HUES64 (cell line): ENCODE data around the gene GDI1.

Experiments
- H3K27ac ChIP-seq: 2 replicates; pipeline ENCODE4 v1.7.0; 2013; ENCODE audit warnings: low read depth, low read length, inconsistent platforms
- H3K27me3 ChIP-seq: 2 replicates; pipeline ENCODE4 v1.6.1; 2013; ENCODE audit warnings: mild to moderate bottlenecking, low read length; ENCODE audit not compliant: insufficient read depth
- H3K36me3 ChIP-seq: 2 replicates; pipeline ENCODE4 v1.6.1; 2013; ENCODE audit warnings: mild to moderate bottlenecking, low read length; ENCODE audit not compliant: insufficient read depth
- H3K4me1 ChIP-seq: 2 replicates; pipeline ENCODE4 v1.6.1; 2013; ENCODE audit warnings: mild to moderate bottlenecking, low read length, moderate library complexity; ENCODE audit not compliant: insufficient read depth
- H3K4me3 ChIP-seq: 2 replicates; pipeline ENCODE4 v1.5.1; 2013; ENCODE audit warnings: mild to moderate bottlenecking, low read length, moderate library complexity
- H3K9ac ChIP-seq: 2 replicates; pipeline ENCODE4 v1.6.1; 2013; ENCODE audit warnings: mild to moderate bottlenecking, low read depth, low read length
- H3K9me3 ChIP-seq: 2 replicates; pipeline ENCODE4 v1.6.1; 2013; ENCODE audit warnings: low read depth, low read length; ENCODE audit not compliant: insufficient read depth
- WGBS: fragments of 150-250, 120-280 bp; methylation state at CpG from one replicate; pipeline ENCODE4 v1.1.7; 2013; ENCODE audit warnings: missing lambda C conversion rate; 5-methylcytosine and 5-hydroxymethylcytosine counted together

Gene GDI1

DNA sequence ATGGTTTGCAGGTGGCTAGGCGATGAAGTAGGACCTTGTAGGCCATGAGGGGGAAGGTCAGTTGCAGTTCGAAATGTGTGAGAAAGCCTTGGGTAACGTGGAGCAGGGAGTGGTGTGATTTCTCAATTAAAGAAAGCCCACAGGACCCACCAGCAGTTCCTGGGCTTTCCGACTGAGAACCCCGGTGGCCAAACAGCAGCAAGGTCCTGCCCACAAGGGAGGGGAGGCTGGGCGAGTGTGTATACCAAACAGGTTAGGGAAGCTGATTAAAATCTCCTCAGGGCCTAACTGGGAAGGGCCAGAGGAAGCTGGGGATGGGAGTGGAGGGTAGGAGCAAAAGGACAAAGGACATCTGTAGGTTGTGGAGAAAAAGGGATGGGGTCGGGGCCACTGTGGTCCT, 6.0 kb upstream of the GDI1 start:
- Histone ChIP-seq H3K4me3 (no peak overlapping the region), H3K27ac (no peak overlapping the region)

DNA sequence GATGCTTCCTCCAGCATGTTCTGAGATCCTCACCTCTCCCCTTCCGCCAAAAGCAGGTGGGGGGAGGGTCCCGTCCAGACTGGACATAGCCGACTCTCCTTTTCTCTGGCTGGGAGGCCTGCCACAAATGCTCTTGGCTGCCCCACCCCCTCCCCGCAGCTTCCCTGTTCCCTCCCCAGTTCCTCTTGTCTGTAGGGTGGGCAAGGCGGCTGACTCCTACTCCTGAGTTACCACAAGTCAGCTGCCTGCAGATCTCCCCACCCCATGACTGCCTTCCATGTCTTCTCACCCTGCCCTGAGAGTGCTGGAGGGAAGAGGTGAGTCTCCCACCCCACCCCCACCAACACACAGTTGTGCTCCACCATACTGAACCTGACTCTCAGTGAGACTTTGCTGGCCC, 5.6 kb upstream of the GDI1 start:
- WGBS, result 70% methylated on average over 5 of the region's 5 CpGs
- H3K36me3 ChIP-seq, result peaks cover 20% of the 10 kb centered on the region
- no peaks in the 10 kb centered on the region for H3K9me3 ChIP-seq
- H3K27me3 ChIP-seq, result no peaks in the 10 kb centered on the region
- H3K9ac ChIP-seq, result no peak overlapping the region
- no peak overlapping the region for H3K4me3 ChIP-seq
- 0 out of 2 replicates have a peak, but pooled peaks cover 3% of the 10 kb centered on the region for H3K4me1 ChIP-seq
- no peak overlapping the region for H3K27ac ChIP-seq

More for the DNA sequence above, 6.0 kb upstream of the GDI1 start:
- Histone ChIP-seq H3K27me3 (no peaks in the 10 kb centered on the region), H3K4me1 (no peaks in the 10 kb centered on the region), H3K36me3 (peaks cover 20% of the 10 kb centered on the region), H3K9ac (no peak overlapping the region), H3K9me3 (no peaks in the 10 kb centered on the region)
- WGBS, result 85% methylated on average over 7 of the region's 7 CpGs

DNA sequence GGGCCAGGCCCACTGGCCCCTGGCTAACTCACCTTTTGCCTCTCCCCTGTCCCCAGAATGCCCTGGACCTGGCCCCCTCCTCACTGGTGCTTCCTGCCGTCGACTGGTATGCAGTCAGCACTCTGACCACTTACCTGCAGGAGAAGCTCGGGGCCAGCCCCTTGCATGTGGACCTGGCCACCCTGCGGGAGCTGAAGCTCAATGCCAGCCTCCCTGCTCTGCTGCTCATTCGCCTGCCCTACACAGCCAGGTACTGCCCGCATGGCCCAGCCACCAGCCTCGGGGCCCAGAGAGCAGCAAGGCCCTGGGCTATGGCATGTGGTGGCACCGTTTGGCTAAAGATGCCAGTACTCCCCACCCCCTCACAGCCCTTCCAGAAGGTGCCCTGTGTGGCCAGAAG, 4.7 kb upstream of the GDI1 start:
- H3K27me3 ChIP-seq, result no peaks in the 10 kb centered on the region

GRCh38 chrX:154433605-154434004, 3.3 kb upstream of the GDI1 start:
- Histone ChIP-seq H3K9me3 (no peaks in the 10 kb centered on the region), H3K4me1 (0 out of 2 replicates have a peak, but pooled peaks cover 3% of the 10 kb centered on the region), H3K27me3 (no peaks in the 10 kb centered on the region), H3K36me3 (peaks cover 22% of the 10 kb centered on the region), H3K4me3 (no peak overlapping the region), H3K9ac (no peak overlapping the region), H3K27ac (no peak overlapping the region)
- WGBS, result 94% methylated on average over 7 of the region's 7 CpGs

More for the DNA sequence above, 4.7 kb upstream of the GDI1 start:
- 0 out of 2 replicates have a peak, but pooled peaks cover 3% of the 10 kb centered on the region for H3K4me1 ChIP-seq
- H3K9me3 ChIP-seq, result no peaks in the 10 kb centered on the region
- H3K27ac ChIP-seq, result no peak overlapping the region
- WGBS, result 91% methylated on average over 7 of the region's 8 CpGs
- no peak overlapping the region for H3K4me3 ChIP-seq
- no peak overlapping the region for H3K9ac ChIP-seq
- H3K36me3 ChIP-seq, result peaks cover 20% of the 10 kb centered on the region

DNA sequence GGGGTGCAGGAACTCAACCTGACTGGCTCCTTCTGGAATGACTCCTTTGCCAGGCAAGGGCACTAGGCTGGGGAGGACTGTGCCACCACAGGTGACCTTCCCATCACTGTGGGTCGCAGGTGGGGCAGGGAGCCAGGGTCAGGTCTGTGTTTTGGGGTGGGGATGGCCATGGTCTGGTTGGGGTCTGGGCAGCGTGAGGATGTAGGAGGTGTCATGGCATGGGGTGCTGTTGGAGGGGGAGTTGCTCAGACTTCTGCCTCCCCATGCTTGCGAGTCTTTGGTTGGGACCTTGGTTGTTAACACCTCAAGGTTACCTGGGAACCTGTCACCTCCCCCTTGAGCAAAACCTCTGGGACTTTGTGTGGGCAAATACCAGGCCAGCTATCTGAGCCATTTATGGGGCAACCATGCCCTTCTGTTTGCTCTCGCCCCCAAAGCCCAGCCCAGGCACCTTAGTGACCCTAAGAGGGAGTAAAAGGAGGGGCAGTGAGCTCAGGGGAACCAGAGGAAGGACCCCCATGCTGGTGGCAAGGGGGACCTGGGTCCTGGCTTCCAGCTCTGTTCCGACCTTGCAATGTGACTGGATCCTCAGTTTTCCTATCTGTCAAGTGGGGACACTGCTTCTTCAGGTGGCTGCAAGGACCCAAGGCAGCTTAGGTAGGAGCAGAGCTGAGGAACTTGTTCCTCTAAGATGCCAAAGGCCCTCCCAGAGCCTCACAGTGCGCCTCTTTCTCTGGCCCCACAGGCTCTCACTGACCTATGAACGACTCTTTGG, 2.4 kb upstream of the GDI1 start:
- Histone ChIP-seq H3K9ac (no peak overlapping the region), H3K27ac (no peak overlapping the region), H3K27me3 (no peaks in the 10 kb centered on the region), H3K4me1 (0 out of 2 replicates have a peak, but pooled peaks cover 3% of the 10 kb centered on the region), H3K9me3 (no peaks in the 10 kb centered on the region), H3K4me3 (no peak overlapping the region), H3K36me3 (peaks cover 28% of the 10 kb centered on the region)
- 92% methylated on average over 6 of the region's 7 CpGs for WGBS

DNA sequence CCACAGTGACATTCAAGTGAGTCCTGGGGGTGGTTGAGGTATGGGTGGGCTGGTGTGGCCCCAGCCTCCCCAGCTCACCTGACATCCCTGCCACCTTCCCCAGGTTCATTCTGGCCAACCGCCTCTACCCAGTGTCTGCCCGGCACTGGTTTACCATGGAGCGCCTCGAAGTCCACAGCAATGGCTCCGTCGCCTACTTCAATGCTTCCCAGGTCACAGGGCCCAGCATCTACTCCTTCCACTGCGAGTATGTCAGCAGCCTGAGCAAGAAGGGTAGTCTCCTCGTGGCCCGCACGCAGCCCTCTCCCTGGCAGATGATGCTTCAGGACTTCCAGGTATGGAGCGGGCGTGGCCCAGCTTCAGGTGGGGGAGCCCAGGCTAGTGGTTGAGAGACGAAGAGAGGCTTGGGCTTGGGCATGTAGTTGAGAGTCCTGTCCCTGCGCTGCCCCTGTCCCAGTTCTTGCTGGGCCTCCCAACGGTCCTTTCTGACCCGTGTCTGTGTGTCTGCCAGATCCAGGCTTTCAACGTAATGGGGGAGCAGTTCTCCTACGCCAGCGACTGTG, 1.7 kb upstream of the GDI1 start:
- no peaks in the 10 kb centered on the region for H3K27me3 ChIP-seq
- peak overlapping the region; percentile 67; the same call in 1 of the 2 replicates for H3K4me3 ChIP-seq
- 94% methylated on average over 19 of the region's 19 CpGs for WGBS

DNA sequence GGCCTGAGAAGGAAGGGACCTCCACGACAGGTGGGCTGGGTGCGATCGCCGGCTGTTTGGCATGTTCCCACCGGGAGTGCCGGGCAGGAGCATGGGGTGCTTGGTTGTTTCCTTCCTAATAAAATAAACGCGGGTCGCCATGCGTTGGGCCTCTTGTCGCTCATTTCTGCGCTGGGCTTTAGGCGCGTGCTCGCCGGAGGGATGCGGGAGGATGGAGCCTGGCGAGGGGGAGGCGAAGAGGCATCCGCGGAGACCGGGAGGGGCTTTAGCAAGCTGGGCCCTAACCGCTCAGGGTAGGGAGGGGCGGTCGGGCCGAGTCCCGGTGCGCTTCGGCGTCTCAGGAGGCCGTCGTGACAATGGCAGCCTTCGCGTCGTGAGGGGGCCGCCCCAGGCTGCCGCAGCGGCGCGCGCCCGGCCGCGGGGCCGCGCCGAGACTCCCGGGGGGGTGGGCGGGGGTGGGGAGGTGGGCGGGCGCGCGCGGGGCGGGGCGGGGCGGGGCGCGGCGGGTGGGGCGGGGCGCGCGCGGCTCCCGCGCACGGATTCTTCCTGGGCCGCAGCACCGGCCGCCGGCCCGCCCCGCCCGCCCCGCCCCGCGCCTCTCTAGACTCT, 476 bp upstream of the GDI1 start:
- H3K27ac ChIP-seq, result peak overlapping the region; percentile 81; the same call in 1 of the 2 replicates
- no peaks in the 10 kb centered on the region for H3K9me3 ChIP-seq
- peak overlapping the region; percentile 77 for H3K4me3 ChIP-seq
- 0 out of 2 replicates have a peak, but pooled peaks cover 3% of the 10 kb centered on the region for H3K4me1 ChIP-seq
- WGBS, result 4% methylated on average over 46 of the region's 78 CpGs
- peaks cover 40% of the 10 kb centered on the region for H3K36me3 ChIP-seq
- H3K27me3 ChIP-seq, result no peaks in the 10 kb centered on the region
- peak overlapping the region; percentile 73 for H3K9ac ChIP-seq

More for the DNA sequence above, 1.7 kb upstream of the GDI1 start:
- Histone ChIP-seq H3K36me3 (peaks cover 30% of the 10 kb centered on the region), H3K4me1 (0 out of 2 replicates have a peak, but pooled peaks cover 3% of the 10 kb centered on the region), H3K9me3 (no peaks in the 10 kb centered on the region), H3K9ac (no peak overlapping the region), H3K27ac (no peak overlapping the region)

- Histone ChIP-seq H3K27ac (no peak overlapping the region), H3K36me3 (peaks cover 47% of the 10 kb centered on the region)
Observed at GRCh38 chrX:154437971-154438893, 1.3 kb downstream of the GDI1 start.

DNA sequence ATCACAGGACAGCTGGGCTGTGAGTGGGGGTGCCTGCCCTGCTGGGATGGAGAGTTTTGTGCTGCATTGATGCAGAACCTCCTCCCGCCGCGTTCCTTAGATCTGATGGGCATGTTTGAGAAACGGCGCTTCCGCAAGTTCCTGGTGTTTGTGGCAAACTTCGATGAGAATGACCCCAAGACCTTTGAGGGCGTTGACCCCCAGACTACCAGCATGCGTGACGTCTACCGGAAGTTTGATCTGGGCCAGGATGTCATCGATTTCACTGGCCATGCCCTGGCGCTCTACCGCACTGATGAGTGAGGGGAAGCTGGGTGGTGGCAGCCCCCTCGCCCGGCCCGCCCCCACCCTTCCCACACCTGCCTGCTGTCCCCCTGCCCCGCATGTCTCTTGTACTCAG, 2.9 kb downstream of the GDI1 start:
- Histone ChIP-seq H3K9ac (no peak overlapping the region), H3K36me3 (peaks cover 38% of the 10 kb centered on the region), H3K4me1 (0 out of 2 replicates have a peak, but pooled peaks cover 3% of the 10 kb centered on the region), H3K9me3 (no peaks in the 10 kb centered on the region), H3K4me3 (no peak overlapping the region), H3K27me3 (no peaks in the 10 kb centered on the region), H3K27ac (no peak overlapping the region)
- 93% methylated on average over 13 of the region's 18 CpGs for WGBS

More at GRCh38 chrX:154437971-154438893, 1.3 kb downstream of the GDI1 start:
- no peaks in the 10 kb centered on the region for H3K9me3 ChIP-seq
- no peak overlapping the region; the same call in 1 of the 2 replicates for H3K9ac ChIP-seq
- peak overlapping the region; percentile 77 for H3K4me3 ChIP-seq
- H3K4me1 ChIP-seq, result 0 out of 2 replicates have a peak, but pooled peaks cover 3% of the 10 kb centered on the region
- WGBS, result 72% methylated on average over 27 of the region's 28 CpGs
- no peaks in the 10 kb centered on the region for H3K27me3 ChIP-seq

DNA sequence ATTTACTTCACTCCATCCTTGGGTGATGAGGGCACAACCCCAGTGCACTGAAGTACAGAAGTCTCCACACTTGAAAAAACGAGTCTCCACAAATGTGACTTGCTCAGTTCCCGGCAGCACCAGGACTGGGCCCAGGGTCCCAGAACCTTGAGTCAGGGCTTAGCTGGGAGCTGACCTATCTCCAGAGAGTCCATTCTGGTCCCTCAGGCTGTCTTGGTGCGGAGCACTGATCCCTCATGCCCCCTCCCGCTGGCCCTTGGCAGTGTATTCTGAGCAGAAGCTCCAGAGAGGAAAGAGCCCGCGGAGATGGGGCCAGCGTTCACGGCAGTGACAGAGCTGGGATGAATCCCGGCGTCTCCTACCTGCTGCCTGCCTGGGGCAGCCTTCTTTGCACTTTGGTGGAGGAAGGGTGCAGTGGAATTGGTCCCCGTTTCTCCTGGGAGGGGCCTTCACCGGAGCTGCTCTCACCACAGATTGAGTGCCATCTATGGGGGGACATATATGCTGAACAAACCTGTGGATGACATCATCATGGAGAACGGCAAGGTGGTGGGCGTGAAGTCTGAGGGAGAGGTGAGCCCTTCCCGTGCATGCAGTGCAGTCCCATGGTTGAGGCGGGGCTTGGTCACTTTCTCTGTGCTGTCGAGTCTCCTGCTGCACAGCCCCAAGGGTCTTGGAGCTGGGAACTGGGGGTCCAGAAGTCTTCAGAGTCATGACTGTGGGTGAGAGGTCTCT, 3.8 kb downstream of the GDI1 start:
- Histone ChIP-seq H3K9ac (no peak overlapping the region), H3K9me3 (no peaks in the 10 kb centered on the region), H3K36me3 (peaks cover 34% of the 10 kb centered on the region), H3K27ac (no peak overlapping the region), H3K4me3 (no peak overlapping the region), H3K27me3 (no peaks in the 10 kb centered on the region), H3K4me1 (0 out of 2 replicates have a peak, but pooled peaks cover 3% of the 10 kb centered on the region)
- 94% methylated on average over 17 of the region's 17 CpGs for WGBS
